BE2C (cell line): ENCODE measurements around the gene NTRK1.

Source experiments
- DNase-seq: peaks from one replicate; pipeline ENCODE4 v3.0.0-alpha.2; 2020
- H3K27me3 ChIP-seq: fragments of 250-450 bp; sonication (Bioruptor Pico); 2 replicates; pipeline ENCODE4 v1.5.1; 2020; ENCODE audit warnings: mild to moderate bottlenecking
- H3K36me3 ChIP-seq: fragments of 250-450 bp; sonication (Bioruptor Pico); 2 replicates; pipeline ENCODE4 v1.5.1; 2020; ENCODE audit warnings: mild to moderate bottlenecking
- H3K4me1 ChIP-seq: fragments of 250-450 bp; sonication (Bioruptor Pico); 2 replicates; pipeline ENCODE4 v1.5.1; 2020
- H3K4me3 ChIP-seq: 2 replicates; pipeline ENCODE4 v1.5.1; 2011; ENCODE audit warnings: low read depth, low read length
- H3K9me3 ChIP-seq: fragments of 250-450 bp; sonication (Bioruptor Pico); 2 replicates; pipeline ENCODE4 v1.5.1; 2020
- CTCF ChIP-seq: IDR thresholded peaks from 2 replicates; pipeline ENCODE4 v1.5.1; 2012; ENCODE audit warnings: mild to moderate bottlenecking, low read depth, low read length

NTRK1 gene

DNA sequence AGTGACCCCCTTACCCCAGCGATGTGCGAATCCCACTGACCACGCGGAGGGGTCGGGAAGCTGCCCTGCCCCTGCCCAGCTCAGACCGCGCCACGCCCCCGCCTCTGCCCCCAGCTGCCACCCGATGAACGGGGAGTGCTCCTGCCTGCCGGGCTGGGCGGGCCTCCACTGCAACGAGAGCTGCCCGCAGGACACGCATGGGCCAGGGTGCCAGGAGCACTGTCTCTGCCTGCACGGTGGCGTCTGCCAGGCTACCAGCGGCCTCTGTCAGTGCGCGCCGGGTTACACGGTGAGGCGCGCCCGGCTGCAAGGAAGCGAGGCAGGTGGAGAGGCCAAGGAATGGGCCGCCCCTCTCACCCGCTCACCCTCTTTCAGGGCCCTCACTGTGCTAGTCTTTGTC, 47.9 kb downstream of the NTRK1 start:
- H3K4me1 ChIP-seq, result peaks cover 19% of the 10 kb centered on the region
- H3K4me3 ChIP-seq, result no peak overlapping the region
- no peak for DNase-seq
- no peaks in the 10 kb centered on the region for H3K27me3 ChIP-seq
- TF ChIP-seq CTCF, result no peak
- H3K36me3 ChIP-seq, result no peaks in the 10 kb centered on the region
- H3K9me3 ChIP-seq, result no peaks in the 10 kb centered on the region; the same call in 1 of the 2 replicates

DNA sequence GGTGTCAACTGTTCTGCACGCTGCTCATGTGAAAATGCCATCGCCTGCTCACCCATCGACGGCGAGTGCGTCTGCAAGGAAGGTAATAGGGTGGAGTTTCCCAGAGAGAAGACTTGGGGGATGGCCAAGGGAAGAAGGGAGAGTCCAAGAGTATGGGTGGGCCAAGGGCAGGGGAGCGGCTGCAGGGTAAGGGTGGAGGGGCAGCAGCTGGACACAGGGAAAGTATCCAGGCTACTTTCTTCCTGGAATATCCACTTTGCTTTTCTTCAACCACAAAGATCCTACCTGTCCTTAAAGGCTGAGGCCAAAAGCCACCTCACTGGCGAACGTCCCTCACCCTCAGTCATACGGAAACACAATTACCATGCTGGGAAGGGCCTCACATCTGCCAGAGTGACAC, 48.3 kb downstream of the NTRK1 start:
- Histone ChIP-seq H3K4me1 (peaks cover 23% of the 10 kb centered on the region), H3K4me3 (no peak overlapping the region), H3K27me3 (no peaks in the 10 kb centered on the region), H3K9me3 (no peaks in the 10 kb centered on the region; the same call in 1 of the 2 replicates), H3K36me3 (no peaks in the 10 kb centered on the region)
- no peak for TF ChIP-seq CTCF
- DNase-seq, result no peak

- peaks cover under 1% of the 10 kb centered on the region for H3K36me3 ChIP-seq
- H3K27me3 ChIP-seq, result no peaks in the 10 kb centered on the region
- H3K9me3 ChIP-seq, result no peaks in the 10 kb centered on the region; the same call in 1 of the 2 replicates
Measured at GRCh38 chr1:156909671-156910070, 49.0 kb downstream of the NTRK1 start.

GRCh38 chr1:156910309-156910782, 49.7 kb downstream of the NTRK1 start:
- peak; percentile 69 for DNase-seq
- no peaks in the 10 kb centered on the region; the same call in 1 of the 2 replicates for H3K9me3 ChIP-seq
- no peaks in the 10 kb centered on the region for H3K27me3 ChIP-seq
- TF ChIP-seq CTCF, result peak; percentile 79
- H3K4me3 ChIP-seq, result no peak overlapping the region
- peaks cover 4% of the 10 kb centered on the region for H3K36me3 ChIP-seq
- peaks cover 32% of the 10 kb centered on the region for H3K4me1 ChIP-seq

More at GRCh38 chr1:156909671-156910070, 49.0 kb downstream of the NTRK1 start:
- no peak overlapping the region for H3K4me3 ChIP-seq
- H3K4me1 ChIP-seq, result peaks cover 28% of the 10 kb centered on the region
- no peak for DNase-seq
- TF ChIP-seq CTCF, result no peak

DNA sequence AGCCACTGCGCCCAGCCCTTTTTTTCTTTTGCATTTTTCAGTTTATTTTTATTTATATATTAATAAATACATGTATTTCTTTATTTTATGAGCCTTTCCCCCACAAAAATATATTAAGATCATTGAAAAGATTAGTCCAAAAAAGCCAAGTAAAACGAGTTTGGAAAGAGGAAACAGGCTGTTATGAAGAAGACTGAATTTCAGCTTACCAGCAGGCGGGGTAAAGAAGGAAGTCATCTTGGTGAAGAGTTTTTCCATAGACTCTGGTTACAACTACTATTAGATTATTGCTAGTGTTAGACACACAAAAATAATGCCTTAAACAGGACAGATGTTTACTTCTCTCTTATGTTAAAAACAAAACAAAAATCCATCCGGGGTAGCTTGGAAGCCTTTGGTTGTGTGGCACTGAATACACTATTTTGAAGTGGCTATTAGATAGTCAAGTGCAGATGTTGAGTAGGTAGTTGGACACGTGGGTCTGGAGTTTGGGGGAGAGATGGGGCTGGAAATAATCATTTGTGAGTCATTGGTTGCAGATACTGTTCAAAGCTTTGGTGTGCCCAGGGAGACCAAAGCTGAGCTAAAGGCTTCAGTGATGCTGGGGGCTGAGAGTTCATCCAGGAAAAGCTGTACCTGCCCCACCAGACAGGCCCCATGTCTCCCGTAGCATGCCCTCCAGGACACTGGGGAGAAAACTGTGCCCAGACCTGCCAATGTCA, 51.1 kb downstream of the NTRK1 start:
- Histone ChIP-seq H3K36me3 (peaks cover 4% of the 10 kb centered on the region), H3K27me3 (no peaks in the 10 kb centered on the region)
- DNase-seq, result no peak

More for the DNA sequence above, 51.1 kb downstream of the NTRK1 start:
- Histone ChIP-seq H3K4me3 (no peak overlapping the region), H3K9me3 (no peaks in the 10 kb centered on the region; the same call in 1 of the 2 replicates), H3K4me1 (peaks cover 32% of the 10 kb centered on the region)
- TF ChIP-seq CTCF, result no peak
